ENCODE measurements around the gene IRX2.

IRX2 gene

GRCh38 chr5:2714026-2714425 is 37.5 kb downstream of the IRX2 start:
- DNase-seq (ENCODE audit: low read depth), result no peak

- no peak for DNase-seq (ENCODE audit: low read depth)
Observed at GRCh38 chr5:2711446-2712425, 39.7 kb downstream of the IRX2 start.

GRCh38 chr5:2710910-2711309 is 40.6 kb downstream of the IRX2 start:
- no peak for DNase-seq (ENCODE audit: low read depth)

GRCh38 chr5:2709976-2710689 is 41.3 kb downstream of the IRX2 start:
- no peak for DNase-seq (ENCODE audit: low read depth)

- DNase-seq (ENCODE audit: low read depth), result no peak
Observed at GRCh38 chr5:2708751-2709150, 42.7 kb downstream of the IRX2 start.

GRCh38 chr5:2708132-2708531 is 43.3 kb downstream of the IRX2 start:
- DNase-seq (ENCODE audit: low read depth), result no peak

GRCh38 chr5:2705861-2706260 is 45.6 kb downstream of the IRX2 start:
- no peak for DNase-seq (ENCODE audit: low read depth)

GRCh38 chr5:2704806-2705645 is 46.5 kb downstream of the IRX2 start:
- no peak for DNase-seq (ENCODE audit: low read depth)

GRCh38 chr5:2704111-2704510 is 47.4 kb downstream of the IRX2 start:
- no peak for DNase-seq (ENCODE audit: low read depth)

- no peak for DNase-seq (ENCODE audit: low read depth)
Observed at GRCh38 chr5:2703615-2704014, 47.9 kb downstream of the IRX2 start.

- no peak for DNase-seq (ENCODE audit: low read depth)
Observed at GRCh38 chr5:2703041-2703440, 48.4 kb downstream of the IRX2 start.

GRCh38 chr5:2702096-2702879 is 49.2 kb downstream of the IRX2 start:
- DNase-seq (ENCODE audit: low read depth), result no peak

- no peak for DNase-seq (ENCODE audit: low read depth)
Observed at GRCh38 chr5:2701592-2701991, 49.9 kb downstream of the IRX2 start.

- DNase-seq (ENCODE audit: low read depth), result no peak
Observed at GRCh38 chr5:2700876-2701275, 50.6 kb downstream of the IRX2 start.

GRCh38 chr5:2699686-2700085 is 51.8 kb downstream of the IRX2 start:
- no peak for DNase-seq (ENCODE audit: low read depth)

GRCh38 chr5:2699231-2699630 is 52.2 kb downstream of the IRX2 start:
- DNase-seq (ENCODE audit: low read depth), result no peak

GRCh38 chr5:2698581-2698980 is 52.9 kb downstream of the IRX2 start:
- DNase-seq (ENCODE audit: low read depth), result no peak

GRCh38 chr5:2697446-2698200 is 53.9 kb downstream of the IRX2 start:
- no peak for DNase-seq (ENCODE audit: low read depth)

GRCh38 chr5:2697041-2697440 is 54.4 kb downstream of the IRX2 start:
- no peak for DNase-seq (ENCODE audit: low read depth)
